GM19452 (cell line): ENCODE data around the gene CEACAM16.

ENCODE experiments used
- ATAC-seq: cut with Tn5 transposase; IDR thresholded peaks from one replicate; pipeline ENCODE4 v1.9.1; 2021; ENCODE audit not compliant: unreplicated experiment

CEACAM16 gene

GRCh38 chr19:44745341-44745831, 46.4 kb downstream of the CEACAM16 start:
- ATAC-seq: no peak

GRCh38 chr19:44745887-44746600, 47.1 kb downstream of the CEACAM16 start:
- no peak for ATAC-seq

GRCh38 chr19:44746616-44746945, 47.6 kb downstream of the CEACAM16 start:
- ATAC-seq: no peak

GRCh38 chr19:44746946-44747738, 48.2 kb downstream of the CEACAM16 start:
- peak; percentile 40 for ATAC-seq

GRCh38 chr19:44747739-44748425, 48.9 kb downstream of the CEACAM16 start:
- ATAC-seq: peak; percentile 4

- peak; percentile 24 for ATAC-seq
Observed at GRCh38 chr19:44748426-44749254, 49.7 kb downstream of the CEACAM16 start, which contains the start of gene BCL3. TSS of gene BCL3 (plus strand) at chr19:44748708. CDS start at chr19:44748791, 83 bp downstream.

- no peak for ATAC-seq
Observed at GRCh38 chr19:44749292-44749691, 50.3 kb downstream of the CEACAM16 start.

- ATAC-seq: no peak
Observed at GRCh38 chr19:44749994-44750393, 51.0 kb downstream of the CEACAM16 start.

GRCh38 chr19:44752123-44752815, 53.3 kb downstream of the CEACAM16 start:
- ATAC-seq: no peak

- ATAC-seq: peak; percentile 67
Observed at GRCh38 chr19:44752816-44753625, 54.1 kb downstream of the CEACAM16 start.

GRCh38 chr19:44753626-44753931, 54.6 kb downstream of the CEACAM16 start:
- ATAC-seq: no peak

- peak; percentile 24 for ATAC-seq
Observed at GRCh38 chr19:44753932-44754749, 55.2 kb downstream of the CEACAM16 start.

GRCh38 chr19:44754750-44755080, 55.8 kb downstream of the CEACAM16 start:
- ATAC-seq: no peak

GRCh38 chr19:44755219-44755618, 56.3 kb downstream of the CEACAM16 start:
- ATAC-seq: no peak

GRCh38 chr19:44756089-44756562, 57.2 kb downstream of the CEACAM16 start:
- ATAC-seq: no peak

- ATAC-seq: no peak
Observed at GRCh38 chr19:44757057-44757734, 58.2 kb downstream of the CEACAM16 start.

GRCh38 chr19:44757735-44758505, 59.0 kb downstream of the CEACAM16 start:
- ATAC-seq: no peak
